ENCODE results near the gene CDS1.

CDS1 gene

GRCh38 chr4:84699001-84699671 lies 116.2 kb downstream of the CDS1 start:
- Histone ChIP-seq H2AFZ (ENCODE audit: low read length, unreplicated experiment) (no peak overlapping the region), H3K27me3 (ENCODE audit: insufficient read depth, low read length) (no peaks in the 10 kb centered on the region), H3K4me1 (ENCODE audit: control insufficient read depth, insufficient read depth, low read length, unreplicated experiment) (peaks cover 12% of the 10 kb centered on the region), H3K79me2 (ENCODE audit: control insufficient read depth, insufficient read depth, low read length, unreplicated experiment) (no peaks in the 10 kb centered on the region), H3K27ac (ENCODE audit: low read depth, low read length) (no peak overlapping the region), H3K36me3 (ENCODE audit: insufficient read depth, low read length) (peaks cover 41% of the 10 kb centered on the region), H3K4me3 (ENCODE audit: low read depth, low read length) (no peak overlapping the region)

Measured in ACC112 (cell line).